Measurements from ENCODE around the gene DISP3. TPM values are rescaled to one million over a fixed set of nuclear protein-coding genes. Genes with fewer than 3 reads are reported as not detected.

The DISP3 gene
- total and polyA plus RNA-seq, 3 donors from 2014 or later: 6.8 to 8.8 (median 7.3) TPM

- Histone ChIP-seq H3K9me3 (no peaks in the 10 kb centered on the region), H3K4me1 (no peaks in the 10 kb centered on the region), H3K36me3 (ENCODE audit: low read depth, missing control alignments) (no peaks in the 10 kb centered on the region), H3K27me3 (no peaks in the 10 kb centered on the region), H3K4me3 (no peak overlapping the region), H3K27ac (no peak overlapping the region)
- TF ChIP-seq, protein P1, sequence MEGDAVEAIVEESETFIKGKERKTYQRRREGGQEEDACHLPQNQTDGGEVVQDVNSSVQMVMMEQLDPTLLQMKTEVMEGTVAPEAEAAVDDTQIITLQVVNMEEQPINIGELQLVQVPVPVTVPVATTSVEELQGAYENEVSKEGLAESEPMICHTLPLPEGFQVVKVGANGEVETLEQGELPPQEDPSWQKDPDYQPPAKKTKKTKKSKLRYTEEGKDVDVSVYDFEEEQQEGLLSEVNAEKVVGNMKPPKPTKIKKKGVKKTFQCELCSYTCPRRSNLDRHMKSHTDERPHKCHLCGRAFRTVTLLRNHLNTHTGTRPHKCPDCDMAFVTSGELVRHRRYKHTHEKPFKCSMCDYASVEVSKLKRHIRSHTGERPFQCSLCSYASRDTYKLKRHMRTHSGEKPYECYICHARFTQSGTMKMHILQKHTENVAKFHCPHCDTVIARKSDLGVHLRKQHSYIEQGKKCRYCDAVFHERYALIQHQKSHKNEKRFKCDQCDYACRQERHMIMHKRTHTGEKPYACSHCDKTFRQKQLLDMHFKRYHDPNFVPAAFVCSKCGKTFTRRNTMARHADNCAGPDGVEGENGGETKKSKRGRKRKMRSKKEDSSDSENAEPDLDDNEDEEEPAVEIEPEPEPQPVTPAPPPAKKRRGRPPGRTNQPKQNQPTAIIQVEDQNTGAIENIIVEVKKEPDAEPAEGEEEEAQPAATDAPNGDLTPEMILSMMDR (IDR thresholded peaks at IDR 0.05): no peak
- no peak for TF ChIP-seq POLR2A (IDR thresholded peaks at IDR 0.05)
- intact Hi-C loops (cut with DNase I; ENCODE audit: low total_unique reads): no loop called here
- 70 to 90% methylated on average over 4 to 6 of the region's 6 CpGs for WGBS, 2 donors
- no peak for DNase-seq
These were observed 80.6 kb downstream of the DISP3 start for GRCh38 chr1:11559591-11559970.

DNA sequence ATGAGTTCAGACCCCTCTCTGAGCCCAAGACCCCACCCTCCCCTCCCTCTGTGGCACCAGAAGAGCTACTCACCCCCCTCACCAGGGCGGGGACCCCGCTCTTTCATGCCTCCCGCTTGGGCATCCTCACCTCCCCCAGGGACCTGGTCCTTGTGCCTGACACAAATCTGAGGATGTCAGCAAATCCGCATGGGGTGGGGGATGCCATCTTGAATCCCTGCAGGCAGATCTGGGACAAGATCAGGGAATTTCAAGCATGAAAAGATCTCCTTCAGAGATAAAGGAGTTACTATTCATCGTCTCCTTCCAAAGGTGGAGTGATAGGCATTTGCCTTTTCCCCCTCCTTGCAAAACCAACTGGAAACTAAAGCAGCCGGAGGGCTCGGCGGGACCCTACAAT is 81.1 kb downstream of the DISP3 start:
- H3K4me1 ChIP-seq: no peaks in the 10 kb centered on the region
- H3K27me3 ChIP-seq: no peaks in the 10 kb centered on the region
- no peaks in the 10 kb centered on the region for H3K36me3 ChIP-seq (ENCODE audit: low read depth, missing control alignments)
- TF ChIP-seq, protein P1 (IDR thresholded peaks at IDR 0.05): no peak
- TF ChIP-seq POLR2A (IDR thresholded peaks at IDR 0.05): no peak
- intact Hi-C loops (cut with DNase I; ENCODE audit: low total_unique reads): no loop called here
- WGBS, 2 donors: 71 to 78% methylated on average over 6 to 8 of the region's 8 CpGs
- H3K27ac ChIP-seq: no peak overlapping the region
- H3K9me3 ChIP-seq: no peaks in the 10 kb centered on the region
- H3K4me3 ChIP-seq: no peak overlapping the region
- DNase-seq: no peak

GRCh38 chr1:11561740-11562139 is 82.8 kb downstream of the DISP3 start:
- Histone ChIP-seq H3K27me3 (no peaks in the 10 kb centered on the region), H3K4me3 (no peak overlapping the region), H3K27ac (no peak overlapping the region), H3K9me3 (no peaks in the 10 kb centered on the region), H3K36me3 (ENCODE audit: low read depth, missing control alignments) (no peaks in the 10 kb centered on the region), H3K4me1 (no peaks in the 10 kb centered on the region)
- intact Hi-C loops (cut with DNase I; ENCODE audit: low total_unique reads): no loop called here
- DNase-seq: no peak
- TF ChIP-seq POLR2A (IDR thresholded peaks at IDR 0.05): no peak
- TF ChIP-seq, protein P1 (IDR thresholded peaks at IDR 0.05): no peak

- Histone ChIP-seq H3K4me3 (no peak overlapping the region), H3K9me3 (no peaks in the 10 kb centered on the region), H3K27me3 (no peaks in the 10 kb centered on the region), H3K27ac (no peak overlapping the region), H3K36me3 (ENCODE audit: low read depth, missing control alignments) (no peaks in the 10 kb centered on the region), H3K4me1 (no peaks in the 10 kb centered on the region)
- WGBS, 2 donors: 79 to 88% methylated on average over 6 of the region's 6 CpGs
- DNase-seq: no peak
- no peak for TF ChIP-seq POLR2A (IDR thresholded peaks at IDR 0.05)
- TF ChIP-seq, protein P1 (IDR thresholded peaks at IDR 0.05): no peak
- intact Hi-C loops (cut with DNase I; ENCODE audit: low total_unique reads): no loop called here
These were observed 83.7 kb downstream of the DISP3 start for GRCh38 chr1:11562664-11563063.

GRCh38 chr1:11563560-11564069 is 84.7 kb downstream of the DISP3 start:
- no peak overlapping the region for H3K27ac ChIP-seq
- no peaks in the 10 kb centered on the region for H3K36me3 ChIP-seq (ENCODE audit: low read depth, missing control alignments)
- no peaks in the 10 kb centered on the region for H3K4me1 ChIP-seq
- intact Hi-C loops (cut with DNase I; ENCODE audit: low total_unique reads): no loop called here
- WGBS, 2 donors: 21 to 33% methylated on average over 14 of the region's 14 CpGs
- no peaks in the 10 kb centered on the region for H3K9me3 ChIP-seq
- TF ChIP-seq, protein P1 (IDR thresholded peaks at IDR 0.05): no peak
- no peak for TF ChIP-seq POLR2A (IDR thresholded peaks at IDR 0.05)
- H3K4me3 ChIP-seq: no peak overlapping the region
- H3K27me3 ChIP-seq: no peaks in the 10 kb centered on the region
- DNase-seq: no peak
